Prostate gland (tissue), 2 donors: ENCODE results near the gene TPRX1. TPM values are rescaled to one million over a fixed set of nuclear protein-coding genes. Genes with fewer than 3 reads are reported as not detected.
"Not testable (repeated sequence)": the region's sequence is repeated elsewhere in the genome, so short reads cannot be mapped to it uniquely, and the experiment has no call there.

ENCODE experiments used
- DNase-seq: peaks from one replicate; pipeline ENCODE4 v3.0.0-alpha.2; 2019; ENCODE audit warnings: low spot score
- H3K27ac ChIP-seq, 2 donors: fragments of 200-600 bp; sonication (generic); 2 replicates each; pipeline ENCODE4 v1.5.1; 2017 to 2019
- H3K27me3 ChIP-seq: fragments of 200-600 bp; sonication (generic); replicated peaks from 2 replicates; pipeline ENCODE4 v1.5.1; 2019; ENCODE audit not compliant: insufficient read depth
- H3K36me3 ChIP-seq, 2 donors: fragments of 200-600 bp; sonication (generic); 1 replicate in 1 of 2; 2 replicates in 1 of 2; pipeline versions ENCODE4 v1.5.1 to v1.8.1; 2017 to 2019
- H3K4me1 ChIP-seq: fragments of 200-600 bp; sonication (generic); replicated peaks from 2 replicates; pipeline ENCODE4 v1.5.1; 2019
- H3K4me3 ChIP-seq, 2 donors: fragments of 200-600 bp; sonication (generic); 2 replicates each; pipeline ENCODE4 v1.5.1; 2017 to 2019
- H3K9me3 ChIP-seq: fragments of 200-600 bp; sonication (generic); 2 replicates; pipeline ENCODE4 v1.5.1; 2017
- POLR2A ChIP-seq: fragments of 450-650 bp; IDR thresholded peaks from one replicate; pipeline ENCODE4 v1.6.1; 2016; ENCODE audit warnings: antibody characterized with exemption, mild to moderate bottlenecking
- POLR2AphosphoS5 ChIP-seq: sonication (generic); formaldehyde crosslinking; IDR thresholded peaks from one replicate; pipeline ENCODE4 v1.6.1; 2017; ENCODE audit warnings: antibody characterized with exemption
- WGBS: methylation state at CpG from one replicate; pipeline ENCODE4 v1.1.5; 2018; 5-methylcytosine and 5-hydroxymethylcytosine counted together
- intact Hi-C: fragments of 100-400 bp; cut with DNase I; formaldehyde crosslinking; loops from one replicate; pipeline ENCODE4 v1.14.2; 2022
- total RNA-seq, 2 donors: library from RNA; depleted of rRNA; stranded (reverse); fragments of >200 nt; gene quantifications; one replicate each; pipeline ENCODE4 v1.1.0, GENCODE V29; 2016
- TF ChIP-seq, protein P1 (sequence below), 4 experiments: fragments of 200-600 bp in 2 of 4; fragments of 450-650 bp in 2 of 4; sonication (generic) in 2 of 4; IDR thresholded peaks; 1 replicate in 3 of 4; 2 replicates in 1 of 4; pipeline ENCODE4 v1.5.1; 2016 to 2019; ENCODE audit warnings: antibody characterized with exemption in 4 of 4, mild to moderate bottlenecking in 2 of 4, moderate library complexity in 2 of 4

TPRX1 gene
- total RNA-seq, 2 donors from 2014 or later = 0.91 TPM; not detected in 1

DNA sequence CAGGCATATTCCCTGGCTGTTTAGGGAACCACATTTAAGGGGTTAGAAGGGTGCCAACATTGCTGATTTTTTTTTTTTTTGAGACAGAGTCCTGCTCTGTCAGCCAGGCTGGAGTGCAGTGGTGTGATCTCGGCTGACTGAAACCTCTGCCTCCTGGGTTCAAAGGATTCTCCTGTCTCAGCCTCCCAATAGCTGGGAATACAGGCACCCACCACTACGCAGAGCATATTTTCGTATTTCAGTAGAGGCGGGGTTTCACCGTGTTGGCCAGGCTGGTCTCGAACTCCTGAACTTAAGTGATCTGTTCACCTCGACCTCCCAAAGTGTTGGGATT lies 9.6 kb upstream of the TPRX1 start:
- 63% methylated on average over 7 of the region's 7 CpGs for WGBS
- no peak overlapping the region for H3K4me3 ChIP-seq
- H3K27me3 ChIP-seq = no peaks in the 10 kb centered on the region
- TF ChIP-seq, protein P1, sequence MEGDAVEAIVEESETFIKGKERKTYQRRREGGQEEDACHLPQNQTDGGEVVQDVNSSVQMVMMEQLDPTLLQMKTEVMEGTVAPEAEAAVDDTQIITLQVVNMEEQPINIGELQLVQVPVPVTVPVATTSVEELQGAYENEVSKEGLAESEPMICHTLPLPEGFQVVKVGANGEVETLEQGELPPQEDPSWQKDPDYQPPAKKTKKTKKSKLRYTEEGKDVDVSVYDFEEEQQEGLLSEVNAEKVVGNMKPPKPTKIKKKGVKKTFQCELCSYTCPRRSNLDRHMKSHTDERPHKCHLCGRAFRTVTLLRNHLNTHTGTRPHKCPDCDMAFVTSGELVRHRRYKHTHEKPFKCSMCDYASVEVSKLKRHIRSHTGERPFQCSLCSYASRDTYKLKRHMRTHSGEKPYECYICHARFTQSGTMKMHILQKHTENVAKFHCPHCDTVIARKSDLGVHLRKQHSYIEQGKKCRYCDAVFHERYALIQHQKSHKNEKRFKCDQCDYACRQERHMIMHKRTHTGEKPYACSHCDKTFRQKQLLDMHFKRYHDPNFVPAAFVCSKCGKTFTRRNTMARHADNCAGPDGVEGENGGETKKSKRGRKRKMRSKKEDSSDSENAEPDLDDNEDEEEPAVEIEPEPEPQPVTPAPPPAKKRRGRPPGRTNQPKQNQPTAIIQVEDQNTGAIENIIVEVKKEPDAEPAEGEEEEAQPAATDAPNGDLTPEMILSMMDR (IDR thresholded peaks at IDR 0.05) = peak in 1 of 4 experiments; percentile 1
- TF ChIP-seq POLR2A (no peak), POLR2AphosphoS5 (no peak)
- no peaks in the 10 kb centered on the region for H3K36me3 ChIP-seq
- intact Hi-C loops = loop anchor here (10.0 kb wide), 1 partner anchor 51 kb away; no protein-coding TSS in a partner anchor
- H3K27ac ChIP-seq = no peak overlapping the region
- no peak for DNase-seq
- H3K4me1 ChIP-seq = no peaks in the 10 kb centered on the region
- no peaks in the 10 kb centered on the region for H3K9me3 ChIP-seq

DNA sequence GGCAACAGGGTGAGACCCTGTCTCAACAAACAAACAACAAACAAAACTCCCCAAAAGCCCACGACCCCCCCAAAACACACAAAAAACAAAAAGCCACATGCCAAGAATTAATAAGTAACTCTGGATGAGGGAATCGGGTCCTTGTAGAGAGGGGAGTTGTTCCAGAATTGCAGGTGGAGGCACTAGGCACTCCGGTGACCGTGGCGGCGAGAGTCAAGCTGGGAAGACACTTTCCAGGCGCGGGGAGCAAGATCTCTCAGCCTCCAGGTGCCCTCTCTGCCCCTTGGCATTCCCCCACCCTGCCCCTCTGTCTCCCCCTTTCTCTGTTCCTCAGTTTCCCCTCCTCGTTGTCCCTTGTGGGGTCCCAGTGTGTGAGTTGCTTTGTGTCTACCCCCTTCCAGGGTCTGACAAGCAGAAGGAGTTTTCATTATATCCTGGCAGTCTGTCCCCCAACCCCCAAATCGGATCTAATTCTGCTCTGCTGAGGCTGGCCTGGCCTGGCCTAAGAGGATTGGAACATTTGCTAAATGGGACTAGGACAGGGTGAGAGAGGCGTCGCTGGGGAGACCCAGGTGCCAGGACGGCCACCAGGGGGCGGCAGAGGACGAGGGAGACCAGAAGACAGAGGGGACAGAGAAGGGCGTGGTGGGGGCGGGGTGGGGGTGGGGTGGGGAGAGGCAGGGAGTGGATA lies 9.1 kb upstream of the TPRX1 start:
- H3K4me3 ChIP-seq = no peak overlapping the region
- intact Hi-C loops = loop anchor here (10.0 kb wide), 1 partner anchor 51 kb away; no protein-coding TSS in a partner anchor
- no peak for TF ChIP-seq POLR2AphosphoS5
- TF ChIP-seq, protein P1 (IDR thresholded peaks at IDR 0.05) = peak in 3 of 4 experiments; percentile 14 to 54 (median 22)
- TF ChIP-seq POLR2A = no peak
- H3K27ac ChIP-seq = no peak overlapping the region
- WGBS = 28% methylated on average over 17 of the region's 17 CpGs
- peak; percentile 16 for DNase-seq
- H3K27me3 ChIP-seq = no peaks in the 10 kb centered on the region
- H3K4me1 ChIP-seq = no peaks in the 10 kb centered on the region
- H3K9me3 ChIP-seq = no peaks in the 10 kb centered on the region
- H3K36me3 ChIP-seq = no peaks in the 10 kb centered on the region

DNA sequence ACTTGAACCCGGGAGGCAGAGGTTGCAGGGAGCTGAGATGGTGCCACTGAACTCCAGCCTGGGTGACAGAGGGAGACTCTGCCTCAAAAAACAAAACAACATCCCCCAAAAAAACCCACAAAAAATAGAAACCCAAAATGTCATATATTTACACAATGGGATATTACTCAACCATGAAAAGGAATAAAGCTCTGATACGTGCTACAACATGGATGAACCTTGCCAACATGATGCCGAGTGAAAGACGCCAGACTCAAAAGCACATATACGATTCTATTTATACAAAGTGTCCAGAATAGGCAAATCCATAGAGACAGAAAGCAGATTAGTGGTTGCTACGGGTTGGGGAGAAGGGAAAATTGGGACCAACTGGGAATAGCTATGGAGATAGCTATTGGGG lies 2.1 kb upstream of the TPRX1 start:
- no peaks in the 10 kb centered on the region for H3K9me3 ChIP-seq
- intact Hi-C loops = no loop called here

GRCh38 chr19:47805313-47805712 lies 962 bp upstream of the TPRX1 start:
- no peak overlapping the region for H3K4me3 ChIP-seq
- no peaks in the 10 kb centered on the region for H3K36me3 ChIP-seq
- WGBS = 80% methylated on average over 10 of the region's 10 CpGs
- intact Hi-C loops = no loop called here
- no peaks in the 10 kb centered on the region for H3K27me3 ChIP-seq
- H3K9me3 ChIP-seq = no peaks in the 10 kb centered on the region
- DNase-seq = no peak
- no peak for TF ChIP-seq POLR2A
- TF ChIP-seq, protein P1 (IDR thresholded peaks at IDR 0.05) = no peak
- TF ChIP-seq POLR2AphosphoS5 = no peak
- no peak overlapping the region for H3K27ac ChIP-seq
- no peaks in the 10 kb centered on the region for H3K4me1 ChIP-seq

More for the DNA sequence above, 2.1 kb upstream of the TPRX1 start:
- 92% methylated on average over 6 of the region's 6 CpGs for WGBS
- H3K27me3 ChIP-seq = no peaks in the 10 kb centered on the region
- H3K36me3 ChIP-seq = no peaks in the 10 kb centered on the region
- DNase-seq = no peak
- TF ChIP-seq, protein P1 (IDR thresholded peaks at IDR 0.05) = no peak
- TF ChIP-seq POLR2A (no peak), POLR2AphosphoS5 (no peak)
- H3K27ac ChIP-seq = no peak overlapping the region
- no peak overlapping the region for H3K4me3 ChIP-seq
- H3K4me1 ChIP-seq = no peaks in the 10 kb centered on the region

DNA sequence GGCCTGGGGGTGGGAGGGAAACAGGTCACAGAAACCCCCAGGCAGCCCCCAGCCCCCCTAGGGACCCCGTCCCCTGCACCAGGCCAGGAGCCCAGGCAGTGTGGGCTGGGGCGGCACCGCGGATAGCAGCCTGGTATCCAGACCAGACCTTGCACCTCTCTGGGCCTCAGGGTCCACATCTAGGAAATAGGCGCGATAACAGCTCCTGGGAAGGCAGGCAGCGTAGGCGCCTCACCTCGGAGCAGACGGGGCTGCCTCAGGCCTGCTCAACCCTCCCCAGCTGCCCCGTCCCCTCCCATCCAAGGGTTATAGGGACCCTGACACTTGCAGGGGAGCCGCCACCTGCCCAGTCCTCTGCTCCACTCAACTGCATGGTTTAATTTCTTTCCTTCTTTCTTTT lies 680 bp downstream of the TPRX1 start:
- intact Hi-C loops, H3K4me3 ChIP-seq, H3K36me3 ChIP-seq, H3K4me1 ChIP-seq, H3K27me3 ChIP-seq, H3K9me3 ChIP-seq, DNase-seq, H3K27ac ChIP-seq: not testable (repeated sequence)
- no CpG with 5 or more reads among the region's 12 CpGs for WGBS

DNA sequence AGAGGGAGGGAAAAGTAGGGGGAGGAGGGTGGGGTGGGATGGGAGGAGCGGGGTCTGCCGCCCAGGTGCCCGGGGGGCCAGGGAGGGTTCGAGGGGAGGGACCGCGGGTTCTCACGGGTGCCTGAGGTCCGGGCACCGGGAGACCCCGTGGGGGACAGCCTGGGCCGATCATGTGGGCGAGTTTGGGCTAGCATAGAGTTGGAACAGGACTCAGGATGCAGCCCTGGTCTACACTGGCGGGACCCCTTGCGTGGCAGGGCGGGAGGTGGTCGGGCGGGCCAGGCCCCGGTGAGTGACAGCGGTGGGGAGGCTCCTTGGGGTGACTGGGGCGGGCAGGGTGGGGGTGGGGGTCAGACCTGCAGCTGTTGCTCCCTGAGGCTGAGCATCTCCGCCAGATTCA lies 1.2 kb downstream of the TPRX1 start:
- 69% methylated on average over 17 of the region's 21 CpGs for WGBS
- H3K9me3 ChIP-seq, intact Hi-C loops, H3K36me3 ChIP-seq, H3K4me3 ChIP-seq, DNase-seq, H3K27ac ChIP-seq, H3K4me1 ChIP-seq, H3K27me3 ChIP-seq: not testable (repeated sequence)
